ENCODE data around the gene LYPD6B.

The LYPD6B gene

DNA sequence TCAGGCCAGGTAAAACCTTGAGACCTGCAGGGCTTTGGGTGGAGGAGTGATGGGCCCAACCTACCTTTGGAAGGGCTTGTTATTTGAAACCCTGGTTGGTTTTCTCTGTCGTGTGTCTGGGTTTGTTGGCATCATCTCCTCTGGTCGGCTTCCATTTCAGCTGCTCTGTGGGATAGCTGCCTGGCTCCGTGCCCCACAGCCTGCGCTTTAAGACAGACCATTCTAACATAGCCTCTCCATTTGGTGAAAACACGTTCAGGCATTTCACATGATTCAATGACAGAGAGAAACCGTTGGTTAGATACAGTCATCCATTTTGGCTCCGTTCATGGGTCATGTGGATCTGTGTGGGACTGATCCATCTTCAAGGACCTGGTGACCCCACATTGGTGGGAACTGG is 37.0 kb upstream of the LYPD6B start:
- DNase-seq (ENCODE audit: low read depth) = no peak
- Histone ChIP-seq H3K9me3 (ENCODE audit: control insufficient read depth, low read length) (no peaks in the 10 kb centered on the region), H3K9ac (ENCODE audit: low read length) (no peak overlapping the region), H3K27me3 (replicated peaks; ENCODE audit: control insufficient read depth, insufficient read depth, low read length) (peaks cover 38% of the 10 kb centered on the region), H3K4me1 (ENCODE audit: control insufficient read depth, insufficient read depth, low read length) (peaks cover 4% of the 10 kb centered on the region), H3K4me3 (ENCODE audit: low read length) (no peak overlapping the region), H3K36me3 (ENCODE audit: control insufficient read depth, insufficient read depth, low read length, severe bottlenecking) (no peaks in the 10 kb centered on the region)

DNA sequence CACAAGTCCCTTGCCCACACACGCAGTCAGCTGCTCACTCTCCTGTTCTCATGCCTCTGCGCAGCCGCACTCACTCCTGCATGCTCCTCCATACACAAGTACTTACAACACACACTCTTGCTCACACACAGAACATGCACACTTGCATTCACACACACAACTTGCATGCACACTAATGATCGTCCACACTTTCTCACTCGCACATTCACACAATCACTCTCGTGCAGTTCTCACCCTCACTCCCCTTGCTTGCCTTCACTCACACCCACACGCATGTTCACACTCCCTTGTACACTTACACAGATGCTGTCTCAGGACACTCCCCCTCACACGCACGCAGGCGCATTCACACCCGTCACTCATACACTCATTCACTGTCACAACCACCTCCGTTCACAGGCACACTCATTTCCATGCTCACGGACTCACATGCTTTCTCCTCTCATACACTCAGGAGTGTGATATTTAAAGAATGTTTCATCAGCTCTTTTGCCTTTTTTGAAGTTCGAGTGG is 36.1 kb upstream of the LYPD6B start:
- Histone ChIP-seq H3K36me3 (ENCODE audit: control insufficient read depth, insufficient read depth, low read length, severe bottlenecking) (no peaks in the 10 kb centered on the region), H3K9ac (ENCODE audit: low read length) (no peak overlapping the region), H3K4me1 (ENCODE audit: control insufficient read depth, insufficient read depth, low read length) (peaks cover 4% of the 10 kb centered on the region), H3K27me3 (replicated peaks; ENCODE audit: control insufficient read depth, insufficient read depth, low read length) (peaks cover 40% of the 10 kb centered on the region), H3K9me3 (ENCODE audit: control insufficient read depth, low read length) (no peaks in the 10 kb centered on the region), H3K4me3 (ENCODE audit: low read length) (no peak overlapping the region)
- DNase-seq (ENCODE audit: low read depth) = no peak

- Histone ChIP-seq H3K27me3 (replicated peaks; ENCODE audit: control insufficient read depth, insufficient read depth, low read length) (peaks cover 41% of the 10 kb centered on the region), H3K4me3 (ENCODE audit: low read length) (no peak overlapping the region), H3K9me3 (ENCODE audit: control insufficient read depth, low read length) (no peaks in the 10 kb centered on the region)
Measured at GRCh38 chr2:149002891-149003740, 35.4 kb upstream of the LYPD6B start.

DNA sequence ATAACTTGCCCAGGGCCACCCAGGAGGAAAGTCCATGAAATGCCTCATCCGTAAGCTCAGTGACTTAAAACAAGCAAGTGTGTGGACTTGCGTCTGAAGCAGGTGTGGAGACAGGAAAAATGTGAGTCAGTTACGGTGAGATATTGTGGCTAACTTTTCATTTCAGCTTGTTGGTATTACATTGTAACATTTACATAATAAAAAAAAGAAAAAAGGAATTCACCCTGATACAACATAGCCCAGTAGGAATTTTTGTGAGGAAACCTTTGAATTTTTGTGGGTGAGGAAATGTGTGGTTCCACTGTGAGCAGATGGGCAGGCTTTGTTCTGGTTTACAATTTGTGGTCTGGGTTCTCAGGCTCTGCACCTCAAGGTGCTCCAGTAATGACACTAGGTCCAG is 33.7 kb upstream of the LYPD6B start:
- Histone ChIP-seq H3K4me3 (ENCODE audit: low read length) (no peak overlapping the region), H3K36me3 (ENCODE audit: control insufficient read depth, insufficient read depth, low read length, severe bottlenecking) (no peaks in the 10 kb centered on the region), H3K27me3 (replicated peaks; ENCODE audit: control insufficient read depth, insufficient read depth, low read length) (peaks cover 46% of the 10 kb centered on the region), H3K9me3 (ENCODE audit: control insufficient read depth, low read length) (no peaks in the 10 kb centered on the region), H3K9ac (ENCODE audit: low read length) (no peak overlapping the region), H3K4me1 (ENCODE audit: control insufficient read depth, insufficient read depth, low read length) (peaks cover 4% of the 10 kb centered on the region)
- peak; percentile 70 for DNase-seq (ENCODE audit: low read depth)

More at GRCh38 chr2:149002891-149003740, 35.4 kb upstream of the LYPD6B start:
- peaks cover 4% of the 10 kb centered on the region for H3K4me1 ChIP-seq (ENCODE audit: control insufficient read depth, insufficient read depth, low read length)
- DNase-seq (ENCODE audit: low read depth) = no peak
- H3K9ac ChIP-seq (ENCODE audit: low read length) = no peak overlapping the region
- H3K36me3 ChIP-seq (ENCODE audit: control insufficient read depth, insufficient read depth, low read length, severe bottlenecking) = no peaks in the 10 kb centered on the region

DNA sequence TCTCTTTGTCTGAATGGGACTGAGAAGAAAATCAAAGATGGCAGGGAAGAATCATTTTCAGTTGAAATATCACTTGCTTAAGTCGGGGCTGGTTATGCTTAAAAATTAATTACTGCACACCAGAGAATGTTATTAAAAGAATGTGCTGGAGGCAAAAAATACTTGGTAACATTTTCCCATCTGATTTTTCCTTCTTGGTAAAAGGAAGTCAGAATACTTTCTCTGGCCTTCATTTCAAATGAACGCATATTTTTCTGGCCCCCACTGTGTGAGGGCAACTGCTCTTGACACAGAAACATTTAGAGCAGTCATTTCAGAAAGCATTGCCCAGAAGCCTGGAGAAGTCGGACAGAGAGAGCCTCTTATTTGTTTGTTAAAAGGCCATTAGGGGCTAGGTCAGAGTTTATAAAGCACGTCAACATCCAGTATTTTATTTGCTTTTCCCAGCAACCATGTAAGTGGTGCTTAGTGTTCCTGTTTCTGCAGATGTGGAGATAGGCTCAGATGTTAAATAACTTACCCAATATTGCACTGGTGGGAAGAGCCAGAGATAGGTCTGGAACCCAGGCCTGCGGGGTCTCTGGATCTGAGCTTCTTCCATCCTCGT is 32.9 kb upstream of the LYPD6B start:
- H3K9ac ChIP-seq (ENCODE audit: low read length) = no peak overlapping the region
- peaks cover 39% of the 10 kb centered on the region for H3K27me3 ChIP-seq (replicated peaks; ENCODE audit: control insufficient read depth, insufficient read depth, low read length)
- no peak overlapping the region for H3K4me3 ChIP-seq (ENCODE audit: low read length)
- peak; percentile 55 for DNase-seq (ENCODE audit: low read depth)
- no peaks in the 10 kb centered on the region for H3K9me3 ChIP-seq (ENCODE audit: control insufficient read depth, low read length)
- no peaks in the 10 kb centered on the region for H3K36me3 ChIP-seq (ENCODE audit: control insufficient read depth, insufficient read depth, low read length, severe bottlenecking)
- H3K4me1 ChIP-seq (ENCODE audit: control insufficient read depth, insufficient read depth, low read length) = no peaks in the 10 kb centered on the region

- H3K4me3 ChIP-seq (ENCODE audit: low read length) = no peak overlapping the region
- no peak overlapping the region for H3K9ac ChIP-seq (ENCODE audit: low read length)
- no peak for DNase-seq (ENCODE audit: low read depth)
- H3K4me1 ChIP-seq (ENCODE audit: control insufficient read depth, insufficient read depth, low read length) = no peaks in the 10 kb centered on the region
- H3K27me3 ChIP-seq (replicated peaks; ENCODE audit: control insufficient read depth, insufficient read depth, low read length) = peaks cover 39% of the 10 kb centered on the region
- H3K9me3 ChIP-seq (ENCODE audit: control insufficient read depth, low read length) = no peaks in the 10 kb centered on the region
- H3K36me3 ChIP-seq (ENCODE audit: control insufficient read depth, insufficient read depth, low read length, severe bottlenecking) = no peaks in the 10 kb centered on the region
Measured at GRCh38 chr2:149006883-149007543, 31.5 kb upstream of the LYPD6B start.

GRCh38 chr2:149008381-149008780 is 30.1 kb upstream of the LYPD6B start:
- no peaks in the 10 kb centered on the region for H3K36me3 ChIP-seq (ENCODE audit: control insufficient read depth, insufficient read depth, low read length, severe bottlenecking)
- no peaks in the 10 kb centered on the region for H3K4me1 ChIP-seq (ENCODE audit: control insufficient read depth, insufficient read depth, low read length)
- H3K9me3 ChIP-seq (ENCODE audit: control insufficient read depth, low read length) = no peaks in the 10 kb centered on the region
- H3K4me3 ChIP-seq (ENCODE audit: low read length) = no peak overlapping the region
- no peak for DNase-seq (ENCODE audit: low read depth)
- H3K27me3 ChIP-seq (replicated peaks; ENCODE audit: control insufficient read depth, insufficient read depth, low read length) = peaks cover 49% of the 10 kb centered on the region
- no peak overlapping the region for H3K9ac ChIP-seq (ENCODE audit: low read length)

DNA sequence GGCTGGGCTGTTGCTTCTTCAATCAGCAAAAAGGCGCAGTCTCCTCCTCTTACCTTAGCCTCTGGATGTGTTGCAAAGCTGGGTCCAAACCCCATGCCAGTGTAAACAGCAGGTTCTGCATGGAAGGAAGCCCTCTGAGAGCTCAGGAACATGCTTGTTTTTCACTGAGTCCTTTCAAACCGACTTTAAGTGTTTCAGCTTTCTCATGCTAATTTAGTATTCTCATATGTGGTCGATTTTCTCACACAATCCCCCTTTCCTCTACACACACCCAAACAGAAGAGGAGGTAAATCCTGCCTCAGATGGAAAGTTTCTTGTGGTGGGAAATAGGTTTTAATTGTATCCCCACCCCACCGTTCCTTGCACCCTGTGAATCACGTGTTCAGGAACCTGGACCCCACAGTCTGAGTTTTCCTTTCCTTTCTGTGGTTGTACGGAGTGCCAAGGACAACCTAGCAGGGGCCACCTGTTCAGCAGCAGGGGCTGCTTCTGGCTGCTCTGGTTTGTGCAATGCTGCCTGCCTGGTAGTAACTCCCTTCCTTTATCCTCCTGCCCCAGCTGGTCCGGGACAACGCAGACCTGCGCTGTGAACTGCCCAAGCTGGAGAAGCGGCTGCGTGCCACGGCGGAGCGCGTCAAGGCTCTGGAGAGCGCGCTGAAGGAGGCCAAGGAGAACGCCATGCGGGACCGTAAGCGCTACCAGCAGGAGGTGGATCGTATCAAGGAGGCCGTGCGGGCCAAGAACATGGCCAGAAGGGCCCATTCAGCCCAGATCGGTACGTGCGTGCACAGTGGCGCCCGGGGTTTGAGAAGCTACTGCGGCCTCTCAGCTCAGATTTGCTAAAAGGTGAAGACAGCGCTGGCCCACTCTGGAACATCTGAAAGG is 28.7 kb upstream of the LYPD6B start:
- Histone ChIP-seq H3K4me1 (ENCODE audit: control insufficient read depth, insufficient read depth, low read length) (no peaks in the 10 kb centered on the region), H3K9me3 (ENCODE audit: control insufficient read depth, low read length) (no peaks in the 10 kb centered on the region), H3K4me3 (ENCODE audit: low read length) (no peak overlapping the region), H3K27me3 (replicated peaks; ENCODE audit: control insufficient read depth, insufficient read depth, low read length) (peaks cover 43% of the 10 kb centered on the region), H3K36me3 (ENCODE audit: control insufficient read depth, insufficient read depth, low read length, severe bottlenecking) (no peaks in the 10 kb centered on the region), H3K9ac (ENCODE audit: low read length) (no peak overlapping the region)
- no peak for DNase-seq (ENCODE audit: low read depth)

DNA sequence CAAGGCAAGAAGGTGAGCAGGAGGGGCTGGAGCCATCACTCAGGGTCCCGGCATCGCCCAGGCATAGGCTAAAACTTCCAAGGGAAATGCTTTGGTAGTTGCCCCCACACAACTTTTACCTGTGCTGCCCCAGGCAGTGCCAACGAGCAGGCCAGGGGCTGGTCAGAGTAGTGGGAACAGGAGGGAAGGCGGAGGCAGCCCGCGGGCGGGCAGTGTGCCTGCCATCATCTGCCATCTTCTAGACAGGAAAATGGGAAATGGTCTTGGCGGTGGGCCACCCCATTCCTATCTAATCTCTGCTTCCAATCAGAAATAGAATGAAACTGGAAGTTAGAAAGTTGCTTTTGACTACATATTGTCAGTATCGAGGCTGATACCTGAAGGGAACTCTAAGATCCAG is 26.0 kb upstream of the LYPD6B start:
- H3K36me3 ChIP-seq (ENCODE audit: control insufficient read depth, insufficient read depth, low read length, severe bottlenecking) = no peaks in the 10 kb centered on the region
- no peak for DNase-seq (ENCODE audit: low read depth)
- H3K4me1 ChIP-seq (ENCODE audit: control insufficient read depth, insufficient read depth, low read length) = no peaks in the 10 kb centered on the region
- H3K9ac ChIP-seq (ENCODE audit: low read length) = no peak overlapping the region
- H3K27me3 ChIP-seq (replicated peaks; ENCODE audit: control insufficient read depth, insufficient read depth, low read length) = peaks cover 39% of the 10 kb centered on the region
- no peak overlapping the region for H3K4me3 ChIP-seq (ENCODE audit: low read length)
- no peaks in the 10 kb centered on the region for H3K9me3 ChIP-seq (ENCODE audit: control insufficient read depth, low read length)

DNA sequence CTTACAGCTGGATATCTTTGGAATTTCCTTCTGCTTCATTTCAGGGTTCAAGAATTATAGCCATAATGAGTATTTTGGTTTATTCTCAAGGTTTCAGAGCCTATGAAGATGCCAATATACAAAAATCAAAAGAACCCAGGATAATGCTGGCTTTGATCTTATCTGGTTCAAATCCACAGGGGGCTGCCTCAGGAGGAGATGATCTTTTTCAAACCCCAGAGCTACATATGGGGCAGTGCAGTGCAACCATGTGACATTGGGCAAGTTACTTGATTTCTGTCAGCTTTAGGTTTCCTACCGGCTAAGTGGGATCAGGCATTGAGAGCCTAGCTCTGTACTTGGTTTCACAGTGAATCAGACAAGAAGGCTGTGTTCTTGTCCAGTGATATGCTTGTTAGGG is 23.0 kb upstream of the LYPD6B start:
- Histone ChIP-seq H3K27me3 (replicated peaks; ENCODE audit: control insufficient read depth, insufficient read depth, low read length) (peaks cover 28% of the 10 kb centered on the region), H3K9ac (ENCODE audit: low read length) (no peak overlapping the region), H3K36me3 (ENCODE audit: control insufficient read depth, insufficient read depth, low read length, severe bottlenecking) (no peaks in the 10 kb centered on the region), H3K4me3 (ENCODE audit: low read length) (no peak overlapping the region), H3K9me3 (ENCODE audit: control insufficient read depth, low read length) (no peaks in the 10 kb centered on the region), H3K4me1 (ENCODE audit: control insufficient read depth, insufficient read depth, low read length) (no peaks in the 10 kb centered on the region)
- no peak for DNase-seq (ENCODE audit: low read depth)
